ENCODE results near the gene SCN8A.

SCN8A gene

GRCh38 chr12:51675071-51675803 is 84.2 kb downstream of the SCN8A start:
- DNase-seq: no peak

GRCh38 chr12:51676875-51677274 is 85.8 kb downstream of the SCN8A start:
- no peak for DNase-seq

GRCh38 chr12:51677284-51677968 is 86.4 kb downstream of the SCN8A start:
- no peak for DNase-seq

- no peak for DNase-seq
These were observed 87.2 kb downstream of the SCN8A start for GRCh38 chr12:51678086-51678724.

- no peak for DNase-seq
These were observed 91.9 kb downstream of the SCN8A start for GRCh38 chr12:51682981-51683380.

GRCh38 chr12:51683763-51684357 is 92.8 kb downstream of the SCN8A start:
- DNase-seq: no peak

GRCh38 chr12:51686727-51687126 is 95.7 kb downstream of the SCN8A start:
- no peak for DNase-seq

GRCh38 chr12:51687177-51687576 is 96.1 kb downstream of the SCN8A start:
- no peak for DNase-seq

- DNase-seq: no peak
These were observed 96.6 kb downstream of the SCN8A start for GRCh38 chr12:51687614-51688013.

GRCh38 chr12:51689983-51690382 is 99.0 kb downstream of the SCN8A start:
- DNase-seq: no peak

- no peak for DNase-seq
These were observed 101.0 kb downstream of the SCN8A start for GRCh38 chr12:51692016-51692415.

- no peak for DNase-seq
These were observed 102.5 kb downstream of the SCN8A start for GRCh38 chr12:51693569-51693968.

- no peak for DNase-seq
These were observed 103.1 kb downstream of the SCN8A start for GRCh38 chr12:51694146-51694545.

GRCh38 chr12:51695241-51696010 is 104.4 kb downstream of the SCN8A start:
- DNase-seq: no peak

GRCh38 chr12:51699219-51699618 is 108.2 kb downstream of the SCN8A start:
- DNase-seq: no peak

- DNase-seq: no peak
These were observed 109.9 kb downstream of the SCN8A start for GRCh38 chr12:51700887-51701286.

GRCh38 chr12:51702587-51702986 is 111.6 kb downstream of the SCN8A start:
- no peak for DNase-seq

GRCh38 chr12:51705450-51705849 is 114.4 kb downstream of the SCN8A start:
- no peak for DNase-seq

GRCh38 chr12:51706206-51706605 is 115.2 kb downstream of the SCN8A start:
- no peak for DNase-seq

- no peak for DNase-seq
These were observed 123.6 kb downstream of the SCN8A start for GRCh38 chr12:51714666-51715065.

- no peak for DNase-seq
These were observed 126.4 kb downstream of the SCN8A start for GRCh38 chr12:51717326-51717925.

GRCh38 chr12:51721282-51721940 is 130.4 kb downstream of the SCN8A start:
- DNase-seq: peak; percentile 69
